22Rv1 (cell line): ENCODE measurements around the gene JAKMIP3.

Experiments used
- H3K27ac ChIP-seq: fragments of 450-650 bp; 2 replicates; pipeline ENCODE4 v1.5.1; 2017
- CTCF ChIP-seq: fragments of 450-650 bp; IDR thresholded peaks from 2 replicates; pipeline ENCODE4 v1.5.1; 2017; ENCODE audit warnings: mild to moderate bottlenecking
- ZFX ChIP-seq: fragments of 450-650 bp; IDR thresholded peaks from 2 replicates; pipeline ENCODE4 v1.6.1; 2017; ENCODE audit warnings: antibody characterized with exemption, borderline replicate concordance

JAKMIP3 gene

GRCh38 chr10:132104062-132104461 is 38.3 kb downstream of the JAKMIP3 start:
- no peak for TF ChIP-seq CTCF
- no peak for TF ChIP-seq ZFX
- no peak overlapping the region for H3K27ac ChIP-seq

GRCh38 chr10:132104471-132105301 is 38.9 kb downstream of the JAKMIP3 start:
- TF ChIP-seq ZFX (no peak), CTCF (no peak)
- no peak overlapping the region for H3K27ac ChIP-seq

GRCh38 chr10:132105302-132105995 is 39.7 kb downstream of the JAKMIP3 start:
- no peak overlapping the region for H3K27ac ChIP-seq
- TF ChIP-seq ZFX (no peak), CTCF (no peak)

- TF ChIP-seq ZFX (no peak), CTCF (no peak)
- H3K27ac ChIP-seq, result no peak overlapping the region
Observed at GRCh38 chr10:132106431-132106830, 40.7 kb downstream of the JAKMIP3 start.

- H3K27ac ChIP-seq, result no peak overlapping the region
- no peak for TF ChIP-seq ZFX
- TF ChIP-seq CTCF, result no peak
Observed at GRCh38 chr10:132107186-132107948, 41.6 kb downstream of the JAKMIP3 start.

- TF ChIP-seq ZFX, result no peak
- no peak for TF ChIP-seq CTCF
- no peak overlapping the region for H3K27ac ChIP-seq
Observed at GRCh38 chr10:132107949-132108877, 42.5 kb downstream of the JAKMIP3 start.
